NCI-H345 (cell line): ENCODE measurements around the gene DNASE1L1.
"Not testable (repeated sequence)": the region's sequence is repeated elsewhere in the genome, so short reads cannot be mapped to it uniquely, and the experiment has no call there.

Source experiments
- DNase-seq: peaks from one replicate; lab custom pipeline; 2025; lab: John Stamatoyannopoulos, UW

DNASE1L1 gene

DNA sequence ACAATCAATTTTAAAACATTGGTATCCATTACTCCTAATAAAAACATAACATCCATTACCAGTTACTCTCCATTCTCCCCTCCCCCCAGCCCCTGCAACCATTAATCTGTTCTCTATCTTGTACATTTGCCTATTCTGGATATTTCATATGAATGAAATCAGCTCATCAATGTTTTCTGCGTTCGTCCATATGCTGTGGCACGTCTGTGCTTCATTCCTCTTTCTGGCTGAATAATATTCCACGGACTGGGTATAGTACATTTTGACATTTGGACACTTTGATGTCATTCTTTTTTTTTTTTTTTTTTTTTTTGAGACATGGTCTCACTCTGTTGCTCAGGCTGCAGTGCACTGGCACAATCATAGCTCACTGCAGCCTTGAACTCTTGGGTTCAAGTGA lies 5.2 kb downstream of the DNASE1L1 start:
- DNase-seq = no peak

- no peak for DNase-seq
These were observed 5.9 kb downstream of the DNASE1L1 start for GRCh38 chrX:154403192-154403591.

GRCh38 chrX:154402622-154403127 lies 6.4 kb downstream of the DNASE1L1 start:
- DNase-seq = no peak

DNA sequence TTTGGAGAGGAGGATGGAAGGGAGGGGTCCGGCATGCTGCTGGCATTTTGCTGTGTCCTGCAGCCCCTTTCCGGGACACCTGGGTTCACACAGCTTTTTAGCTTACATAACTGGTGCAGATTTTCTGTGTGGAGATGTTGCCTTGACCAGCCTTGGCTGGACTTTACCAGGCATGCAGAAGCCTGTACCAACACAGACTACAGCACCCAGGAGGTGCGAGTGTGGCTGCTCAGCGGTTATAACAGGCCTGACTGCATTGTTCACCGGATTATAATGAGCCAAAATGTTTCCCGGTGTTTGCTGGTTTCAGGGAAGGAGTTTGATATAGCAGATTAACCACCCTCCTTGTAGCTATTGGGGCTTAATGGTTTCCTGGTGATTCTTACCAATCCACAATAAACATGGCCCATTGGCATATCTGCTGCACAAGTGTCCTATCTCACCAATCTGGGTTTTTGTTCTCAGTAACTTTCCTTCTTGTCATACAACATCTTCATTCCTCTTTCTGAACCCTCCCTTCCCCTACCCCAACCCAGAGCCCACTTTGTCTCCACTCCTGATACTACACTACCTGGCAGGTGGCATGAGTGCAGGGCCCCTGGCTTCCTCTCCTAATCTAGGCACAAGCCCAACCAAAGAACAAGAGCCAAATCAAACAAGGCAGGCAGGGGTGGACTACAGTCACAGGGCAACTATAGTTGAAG lies 7.0 kb downstream of the DNASE1L1 start:
- no peak for DNase-seq

GRCh38 chrX:154401045-154401799 lies 7.8 kb downstream of the DNASE1L1 start:
- no peak for DNase-seq

DNA sequence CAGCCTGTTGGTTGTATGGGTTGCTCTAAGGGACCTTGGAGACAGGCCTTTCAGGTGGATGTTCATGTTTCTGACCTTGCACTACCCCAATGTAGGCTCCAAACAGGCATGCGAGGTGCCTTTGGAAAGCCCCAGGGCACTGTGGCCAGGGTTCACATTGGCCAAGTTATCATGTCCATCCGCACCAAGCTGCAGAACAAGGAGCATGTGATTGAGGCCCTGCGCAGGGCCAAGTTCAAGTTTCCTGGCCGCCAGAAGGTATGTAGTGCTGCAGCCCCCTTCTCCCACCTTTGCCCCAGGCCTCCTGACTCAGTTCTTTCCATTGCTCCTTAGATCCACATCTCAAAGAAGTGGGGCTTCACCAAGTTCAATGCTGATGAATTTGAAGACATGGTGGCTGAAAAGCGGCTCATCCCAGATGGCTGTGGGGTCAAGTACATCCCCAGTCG lies 8.7 kb downstream of the DNASE1L1 start:
- not testable (repeated sequence) for DNase-seq

DNA sequence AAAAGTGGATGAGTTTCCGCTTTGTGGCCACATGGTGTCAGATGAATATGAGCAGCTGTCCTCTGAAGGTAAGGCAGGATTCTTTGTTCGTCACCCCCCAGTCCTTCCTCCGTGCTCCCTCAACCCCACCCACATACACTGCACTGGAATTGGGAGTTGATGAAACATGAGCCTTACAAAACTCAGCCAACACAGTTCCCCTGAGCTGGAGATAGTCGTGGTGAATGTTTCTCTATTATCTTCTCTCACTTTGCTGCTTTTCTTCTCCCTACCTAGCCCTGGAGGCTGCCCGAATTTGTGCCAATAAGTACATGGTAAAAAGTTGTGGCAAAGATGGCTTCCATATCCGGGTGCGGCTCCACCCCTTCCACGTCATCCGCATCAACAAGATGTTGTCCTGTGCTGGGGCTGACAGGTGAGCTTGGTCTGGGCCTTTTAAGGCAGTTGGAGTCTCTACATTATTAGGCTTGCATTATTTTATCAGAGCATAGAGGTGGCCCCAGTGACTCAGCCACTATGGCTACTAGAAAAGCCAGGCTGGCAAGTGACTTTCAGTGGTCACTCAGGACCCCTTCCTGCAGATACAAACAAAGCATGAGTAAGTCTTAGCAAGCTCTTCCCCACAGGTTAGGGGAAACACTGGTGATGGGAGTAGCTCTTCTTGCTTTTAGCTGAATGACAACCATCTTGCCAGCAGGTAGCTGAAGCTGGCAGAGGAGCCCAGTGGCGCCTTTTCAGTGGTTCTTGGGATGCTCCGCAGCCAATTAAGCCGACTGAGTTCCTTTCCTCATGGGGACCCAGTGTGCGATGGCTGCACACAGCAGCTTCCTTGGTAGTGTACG lies 9.3 kb downstream of the DNASE1L1 start:
- DNase-seq = no peak

DNA sequence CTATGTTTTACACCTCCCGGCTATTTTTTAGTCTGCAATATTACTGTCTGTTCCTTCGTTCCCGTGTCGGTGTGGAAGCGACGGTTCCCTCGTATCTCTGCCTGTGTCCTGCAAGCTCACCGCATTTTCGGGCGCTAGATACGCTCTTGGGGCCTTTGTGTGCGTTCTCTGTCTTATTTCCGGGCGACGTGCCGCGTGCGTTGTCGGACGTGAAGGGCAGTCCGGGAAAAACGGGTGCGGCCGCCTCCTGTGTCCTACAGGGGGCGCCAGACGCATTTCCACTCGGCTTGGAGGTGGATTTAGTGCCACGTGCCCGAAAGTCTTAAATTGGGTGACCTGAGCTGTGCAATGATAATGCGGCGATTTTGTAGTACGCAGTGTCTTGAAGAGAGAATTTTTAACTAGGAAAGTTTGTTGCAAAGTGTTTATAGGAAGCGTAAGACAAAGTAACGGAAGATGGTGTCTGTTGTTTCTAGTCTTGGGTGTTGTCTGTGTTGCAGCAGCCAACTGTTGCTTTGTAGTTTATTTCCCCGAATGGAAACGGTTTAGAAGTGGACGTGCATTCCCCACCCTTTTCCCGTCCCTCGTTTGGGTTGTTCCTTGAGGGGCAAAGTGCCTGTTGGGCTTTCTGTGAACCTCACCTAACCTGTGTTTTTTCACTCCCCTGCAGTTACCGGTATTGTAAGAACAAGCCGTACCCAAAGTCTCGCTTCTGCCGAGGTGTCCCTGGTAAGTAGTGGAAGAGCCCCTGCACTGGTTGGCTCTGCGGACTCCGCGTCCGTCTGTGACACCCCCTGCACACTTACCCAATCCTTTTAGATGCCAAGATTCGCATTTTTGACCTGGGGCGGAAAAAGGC lies 10.2 kb downstream of the DNASE1L1 start:
- peak; percentile 75 for DNase-seq

DNA sequence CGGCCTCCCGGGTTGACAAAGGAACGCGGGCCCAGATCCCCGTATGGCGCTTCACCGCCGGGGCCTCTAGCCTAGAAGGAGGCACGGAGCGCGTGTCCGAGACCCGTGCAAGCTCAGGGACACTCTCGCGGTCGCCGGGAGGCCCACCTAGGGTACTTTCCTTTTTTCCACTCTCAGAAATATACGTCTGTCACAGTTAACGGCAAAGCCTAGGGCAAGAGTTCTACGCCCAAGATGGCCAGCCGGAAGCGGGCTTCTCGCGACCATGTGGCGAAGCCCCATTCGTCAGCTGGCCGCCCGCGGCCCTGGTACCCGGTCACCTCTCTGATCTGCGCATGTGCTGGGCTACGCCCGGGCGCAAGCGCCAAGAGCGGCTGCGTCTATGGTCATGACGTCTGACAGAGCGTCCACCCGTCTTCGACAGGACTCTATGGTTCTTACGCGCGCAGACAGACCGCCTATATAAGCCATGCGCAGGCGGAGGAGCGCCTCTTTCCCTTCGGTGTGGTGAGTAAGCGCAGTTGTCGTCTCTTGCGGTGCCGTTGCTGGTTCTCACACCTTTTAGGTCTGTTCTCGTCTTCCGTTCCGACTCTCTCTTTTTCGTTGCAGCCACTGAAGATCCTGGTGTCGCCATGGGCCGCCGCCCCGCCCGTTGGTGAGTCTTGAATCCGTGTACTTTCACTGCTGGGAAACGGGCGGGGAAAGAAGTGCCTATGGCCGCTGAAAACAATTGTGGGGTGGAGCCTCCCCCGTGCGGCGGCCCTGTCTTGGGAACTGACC lies 11.0 kb downstream of the DNASE1L1 start, which contains the start of gene RPL10:
Gene RPL10, plus strand, starts transcription at position 490 of the 780 bp plus-strand sequence. Its CDS starts 143 bp downstream, at position 633.
- peak; percentile 96 for DNase-seq

- peak; percentile 41 for DNase-seq
These were observed 11.8 kb downstream of the DNASE1L1 start for GRCh38 chrX:154396973-154397887.

DNA sequence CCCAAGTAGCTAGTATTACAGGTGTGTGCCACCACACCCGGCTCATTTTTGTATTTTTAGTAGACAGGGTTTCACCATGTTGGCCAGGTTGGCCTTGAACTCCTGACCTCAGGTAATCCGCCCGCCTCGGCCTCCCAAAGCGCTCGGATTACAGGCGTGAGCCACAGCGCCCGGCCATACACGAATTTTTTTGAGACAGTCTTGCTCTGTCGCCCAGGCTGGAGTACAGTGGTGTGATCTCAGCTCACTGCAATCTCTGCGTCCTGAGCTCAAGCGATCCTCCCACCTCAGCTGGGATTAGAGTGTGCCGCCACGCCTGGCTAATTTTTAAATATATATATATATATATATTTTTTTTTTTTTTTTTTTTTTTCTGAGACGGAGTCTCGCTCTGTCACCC lies 12.7 kb downstream of the DNASE1L1 start:
- DNase-seq = not testable (repeated sequence)

- DNase-seq = not testable (repeated sequence)
These were observed 19.0 kb downstream of the DNASE1L1 start for GRCh38 chrX:154389812-154390747.

GRCh38 chrX:154388649-154389048 lies 20.4 kb downstream of the DNASE1L1 start:
- not testable (repeated sequence) for DNase-seq

DNA sequence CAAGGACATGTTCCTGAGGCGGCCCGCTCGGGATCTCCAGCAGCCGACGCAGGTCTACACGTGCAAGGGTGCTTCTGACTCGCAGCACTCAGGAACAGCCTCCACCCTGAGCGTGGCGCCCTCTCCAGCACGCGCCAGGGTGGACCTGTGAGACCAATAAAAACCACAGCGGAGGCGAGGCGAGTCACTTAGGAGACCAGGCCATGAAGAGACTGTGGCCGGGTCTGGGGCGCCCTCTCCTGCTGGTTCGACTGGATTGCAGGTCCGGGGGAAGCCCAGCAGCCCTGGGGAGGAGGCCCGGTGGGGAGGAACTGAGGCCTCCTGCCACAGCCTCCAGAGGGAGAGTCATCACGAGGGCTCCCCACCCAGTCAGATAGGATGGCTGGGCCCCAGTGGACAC lies 21.0 kb downstream of the DNASE1L1 start:
- not testable (repeated sequence) for DNase-seq

GRCh38 chrX:154384284-154384892 lies 24.7 kb downstream of the DNASE1L1 start:
- DNase-seq = no peak

DNA sequence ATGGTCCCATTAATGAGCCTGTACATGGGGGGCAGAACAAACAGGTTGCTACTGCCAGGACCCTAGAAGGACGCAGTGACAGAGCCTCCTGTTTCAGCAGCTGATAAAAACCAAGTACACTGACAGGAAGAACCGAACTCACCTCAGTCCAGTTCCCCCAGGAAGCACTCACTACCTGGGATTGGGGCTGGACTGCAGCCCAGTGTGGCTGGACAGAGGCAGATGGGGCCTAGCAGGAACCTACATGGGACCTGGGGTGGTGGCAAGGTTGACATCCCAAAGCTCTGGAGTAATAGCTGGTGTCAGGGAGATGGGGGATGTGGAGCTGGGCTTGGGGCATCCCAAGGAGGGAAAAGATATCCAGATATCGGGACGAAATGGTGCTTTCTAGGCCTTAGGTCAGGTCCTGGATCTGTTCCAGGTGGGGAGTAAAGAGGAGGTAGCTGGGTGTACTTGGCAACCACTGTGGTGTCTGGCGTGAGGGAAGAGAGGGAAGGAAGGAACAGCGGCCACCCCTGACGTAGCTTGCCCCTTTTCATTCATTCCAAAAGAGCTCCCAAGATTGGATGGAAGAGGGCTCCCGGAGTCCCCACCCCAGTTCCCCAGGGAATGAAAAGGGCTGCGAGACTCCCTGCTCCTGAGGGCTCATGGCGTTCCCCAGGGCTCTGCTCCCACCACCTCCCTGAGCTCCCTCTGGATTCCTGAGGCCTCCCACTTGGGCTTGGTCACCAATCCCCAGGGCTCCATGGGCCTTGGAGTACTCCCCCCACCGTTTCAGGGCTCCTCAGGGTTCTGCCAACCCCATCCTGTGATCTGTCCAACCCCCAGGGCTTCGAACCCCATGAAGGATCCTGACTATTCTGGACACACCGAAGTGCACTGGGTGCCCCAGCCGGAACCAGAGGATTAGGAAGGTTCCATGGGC lies 25.4 kb downstream of the DNASE1L1 start:
- no peak for DNase-seq
